Stomach (tissue), 4 donors: ENCODE results near the gene OR52M1.

ENCODE experiments used
- POLR2AphosphoS5 ChIP-seq, 3 donors: sonication (generic); formaldehyde crosslinking; IDR thresholded peaks; one replicate each; pipeline ENCODE4 v1.6.1; 2016; ENCODE audit warnings: antibody characterized with exemption in 3 of 3
- TF ChIP-seq, protein P1 (sequence below), 7 experiments: fragments of 450-650 bp in 4 of 7; fragments of 200-600 bp in 3 of 7; sonication (generic) in 3 of 7; IDR thresholded peaks; one replicate each; pipeline ENCODE4 v1.5.1; 2016 to 2019; ENCODE audit warnings: antibody characterized with exemption in 7 of 7, control low read depth in 2 of 7, mild to moderate bottlenecking in 1 of 7

DNA sequence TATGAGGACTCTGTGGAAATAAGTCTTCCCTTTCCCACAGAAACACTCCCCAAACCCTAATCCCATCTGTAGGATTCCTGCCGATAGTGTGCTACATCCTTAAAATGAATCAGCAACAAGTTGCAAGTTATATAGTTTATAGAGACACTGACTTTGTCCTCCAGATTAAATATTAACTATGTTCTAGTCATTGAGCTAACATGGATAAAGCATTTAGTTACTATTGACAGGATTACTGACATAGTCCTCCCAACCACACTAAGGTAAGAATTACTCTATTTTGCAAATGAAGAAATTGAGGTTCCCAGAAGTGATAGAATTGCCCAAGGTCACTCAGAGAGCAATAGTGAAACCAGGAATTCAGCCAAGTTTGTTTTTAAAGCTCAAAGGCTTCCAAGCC is 1.9 kb downstream of the OR52M1 start:
- TF ChIP-seq, protein P1, sequence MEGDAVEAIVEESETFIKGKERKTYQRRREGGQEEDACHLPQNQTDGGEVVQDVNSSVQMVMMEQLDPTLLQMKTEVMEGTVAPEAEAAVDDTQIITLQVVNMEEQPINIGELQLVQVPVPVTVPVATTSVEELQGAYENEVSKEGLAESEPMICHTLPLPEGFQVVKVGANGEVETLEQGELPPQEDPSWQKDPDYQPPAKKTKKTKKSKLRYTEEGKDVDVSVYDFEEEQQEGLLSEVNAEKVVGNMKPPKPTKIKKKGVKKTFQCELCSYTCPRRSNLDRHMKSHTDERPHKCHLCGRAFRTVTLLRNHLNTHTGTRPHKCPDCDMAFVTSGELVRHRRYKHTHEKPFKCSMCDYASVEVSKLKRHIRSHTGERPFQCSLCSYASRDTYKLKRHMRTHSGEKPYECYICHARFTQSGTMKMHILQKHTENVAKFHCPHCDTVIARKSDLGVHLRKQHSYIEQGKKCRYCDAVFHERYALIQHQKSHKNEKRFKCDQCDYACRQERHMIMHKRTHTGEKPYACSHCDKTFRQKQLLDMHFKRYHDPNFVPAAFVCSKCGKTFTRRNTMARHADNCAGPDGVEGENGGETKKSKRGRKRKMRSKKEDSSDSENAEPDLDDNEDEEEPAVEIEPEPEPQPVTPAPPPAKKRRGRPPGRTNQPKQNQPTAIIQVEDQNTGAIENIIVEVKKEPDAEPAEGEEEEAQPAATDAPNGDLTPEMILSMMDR (IDR thresholded peaks at IDR 0.05), result no peak
- no peak for TF ChIP-seq POLR2AphosphoS5 (IDR thresholded peaks at IDR 0.05)
